Daoy (cell line): ENCODE data around the gene DRC7. TPM values are rescaled to one million over a fixed set of nuclear protein-coding genes. Genes with fewer than 3 reads are reported as not detected.

Experiments
- total RNA-seq: library from RNA; depleted of rRNA; stranded (reverse); fragments of >200 nt; shearing (Covaris generic); gene quantifications from 2 replicates; pipeline ENCODE4 v1.2.3, GENCODE V29; 2014; rRNA removed

The DRC7 gene
- total RNA-seq, 1 experiment from 2014 or later, result not detected

Other genes with a start within 250 kb of the DRC7 start
- 82.6 and 92.5 TPM in 2 replicates for gene CIAPIN1, start 247.4 kb upstream of the DRC7 start, total RNA-seq
- gene COQ9, start 247.3 kb upstream of the DRC7 start, total RNA-seq, result 34.9 and 44.9 TPM in 2 replicates
- 137 and 162 TPM in 2 replicates for gene POLR2C, start 232.1 kb upstream of the DRC7 start, total RNA-seq
- 3.7 and 5.3 TPM in 2 replicates for gene DOK4, start 208.3 kb upstream of the DRC7 start, total RNA-seq
- 9.5 and 16.2 TPM in 2 replicates for gene CCDC102A, start 158.2 kb upstream of the DRC7 start, total RNA-seq
- gene ADGRG5, start 152.2 kb upstream of the DRC7 start, total RNA-seq, result not detected in 2 replicates
- 4.9 and 6.6 TPM in 2 replicates for gene ADGRG1, start 66.2 kb upstream of the DRC7 start, total RNA-seq
- not detected in 2 replicates for gene ADGRG3, start 26.5 kb upstream of the DRC7 start, total RNA-seq
- gene KATNB1, start 41.0 kb downstream of the DRC7 start, total RNA-seq, result 22.7 and 25.1 TPM in 2 replicates
- 40.9 and 53.9 TPM in 2 replicates for gene KIFC3, start 107.7 kb downstream of the DRC7 start, total RNA-seq